T-helper 1 cell treated with Interleukin-12 subunit alpha and Interleukin-12 subunit beta and Interleukin-4 antibody, amounts not matched to agents 30 μg/mL and 1 μg/mL, for 36 hours (primary cell): Measurements from ENCODE around the gene MCCC2.
"Not testable (repeated sequence)": the region's sequence is repeated elsewhere in the genome, so short reads cannot be mapped to it uniquely, and the experiment has no call there.

ENCODE experiments used
- H3K27ac Mint-ChIP-seq: one replicate; pipeline ENCODE4 v1.8.0; 2021; ENCODE audit warnings: mild to moderate bottlenecking, mixed read lengths
- H3K27me3 Mint-ChIP-seq: one replicate; pipeline ENCODE4 v1.8.0; 2021; ENCODE audit warnings: low read depth, mixed read lengths
- H3K36me3 Mint-ChIP-seq: one replicate; pipeline ENCODE4 v1.8.0; 2021; ENCODE audit warnings: low read depth, mixed read lengths
- H3K4me1 Mint-ChIP-seq: one replicate; pipeline ENCODE4 v1.8.0; 2021; ENCODE audit warnings: low read depth, mixed read lengths
- H3K4me3 Mint-ChIP-seq: one replicate; pipeline ENCODE4 v1.8.0; 2021; ENCODE audit warnings: mild to moderate bottlenecking, moderate library complexity, mixed read lengths
- H3K9me3 Mint-ChIP-seq: one replicate; pipeline ENCODE4 v1.8.0; 2021; ENCODE audit warnings: mixed read lengths

Gene MCCC2

GRCh38 chr5:71586941-71587765 is at the start of gene MCCC2:
Gene MCCC2, plus strand, starts transcription at chr5:71587340. Its CDS starts 86 bp downstream, at chr5:71587426.
- H3K4me1 Mint-ChIP-seq: peaks cover 31% of the 10 kb centered on the region
- no peaks in the 10 kb centered on the region for H3K9me3 Mint-ChIP-seq

GRCh38 chr5:71537687-71538086 is 49.5 kb upstream of the MCCC2 start:
- no peak overlapping the region for H3K4me3 Mint-ChIP-seq
- no peaks in the 10 kb centered on the region for H3K9me3 Mint-ChIP-seq
- H3K36me3 Mint-ChIP-seq: peaks cover 44% of the 10 kb centered on the region
- H3K27me3 Mint-ChIP-seq: no peaks in the 10 kb centered on the region
- peaks cover 15% of the 10 kb centered on the region for H3K4me1 Mint-ChIP-seq
- H3K27ac Mint-ChIP-seq: no peak overlapping the region

More at GRCh38 chr5:71586941-71587765, at the start of gene MCCC2:
- Mint-ChIP-seq H3K36me3 (peaks cover 13% of the 10 kb centered on the region), H3K27ac (peak within 1 kb of the TSS; percentile 97), H3K4me3 (peak within 1 kb of the TSS; percentile 95), H3K27me3 (no peaks in the 10 kb centered on the region)

GRCh38 chr5:71550885-71551284 is 36.3 kb upstream of the MCCC2 start:
- peaks cover 35% of the 10 kb centered on the region for H3K36me3 Mint-ChIP-seq
- H3K4me3 Mint-ChIP-seq, H3K9me3 Mint-ChIP-seq, H3K4me1 Mint-ChIP-seq, H3K27me3 Mint-ChIP-seq, H3K27ac Mint-ChIP-seq: not testable (repeated sequence)

GRCh38 chr5:71551582-71551981 is 35.6 kb upstream of the MCCC2 start:
- not testable (repeated sequence) for H3K4me1 Mint-ChIP-seq, H3K9me3 Mint-ChIP-seq, H3K4me3 Mint-ChIP-seq, H3K27me3 Mint-ChIP-seq, H3K27ac Mint-ChIP-seq
- H3K36me3 Mint-ChIP-seq: peaks cover 39% of the 10 kb centered on the region

GRCh38 chr5:71552026-71552749 is 35.0 kb upstream of the MCCC2 start:
- H3K27me3 Mint-ChIP-seq, H3K9me3 Mint-ChIP-seq, H3K4me3 Mint-ChIP-seq, H3K4me1 Mint-ChIP-seq, H3K27ac Mint-ChIP-seq: not testable (repeated sequence)
- peaks cover 38% of the 10 kb centered on the region for H3K36me3 Mint-ChIP-seq

- H3K27me3 Mint-ChIP-seq: no peaks in the 10 kb centered on the region
- H3K27ac Mint-ChIP-seq: no peak overlapping the region
- peaks cover 15% of the 10 kb centered on the region for H3K36me3 Mint-ChIP-seq
- no peaks in the 10 kb centered on the region for H3K9me3 Mint-ChIP-seq
- H3K4me1 Mint-ChIP-seq: no peaks in the 10 kb centered on the region
- H3K4me3 Mint-ChIP-seq: no peak overlapping the region
These were observed 24.0 kb upstream of the MCCC2 start for GRCh38 chr5:71563161-71563560.

GRCh38 chr5:71564895-71565294 is 22.2 kb upstream of the MCCC2 start:
- Mint-ChIP-seq H3K9me3 (no peaks in the 10 kb centered on the region), H3K4me3 (no peak overlapping the region), H3K27ac (no peak overlapping the region), H3K27me3 (no peaks in the 10 kb centered on the region), H3K36me3 (peaks cover 16% of the 10 kb centered on the region), H3K4me1 (no peaks in the 10 kb centered on the region)

GRCh38 chr5:71569748-71570509 is 17.2 kb upstream of the MCCC2 start:
- no peaks in the 10 kb centered on the region for H3K27me3 Mint-ChIP-seq
- no peak overlapping the region for H3K4me3 Mint-ChIP-seq

GRCh38 chr5:71571811-71572210 is 15.3 kb upstream of the MCCC2 start:
- H3K27me3 Mint-ChIP-seq, H3K4me1 Mint-ChIP-seq, H3K4me3 Mint-ChIP-seq, H3K27ac Mint-ChIP-seq, H3K9me3 Mint-ChIP-seq, H3K36me3 Mint-ChIP-seq: not testable (repeated sequence)

More at GRCh38 chr5:71569748-71570509, 17.2 kb upstream of the MCCC2 start:
- H3K36me3 Mint-ChIP-seq: peaks cover 9% of the 10 kb centered on the region
- H3K9me3 Mint-ChIP-seq: no peaks in the 10 kb centered on the region
- H3K27ac Mint-ChIP-seq: no peak overlapping the region
- no peaks in the 10 kb centered on the region for H3K4me1 Mint-ChIP-seq

- Mint-ChIP-seq H3K9me3 (peaks cover 5% of the 10 kb centered on the region), H3K4me1 (no peaks in the 10 kb centered on the region), H3K27me3 (no peaks in the 10 kb centered on the region), H3K4me3 (no peak overlapping the region), H3K36me3 (peaks cover 14% of the 10 kb centered on the region), H3K27ac (no peak overlapping the region)
These were observed 13.5 kb upstream of the MCCC2 start for GRCh38 chr5:71573591-71573990.

- peaks cover 17% of the 10 kb centered on the region for H3K36me3 Mint-ChIP-seq
- H3K4me3 Mint-ChIP-seq: not testable (repeated sequence)
These were observed 11.6 kb upstream of the MCCC2 start for GRCh38 chr5:71575588-71575987.

GRCh38 chr5:71576241-71576640 is 10.9 kb upstream of the MCCC2 start:
- no peaks in the 10 kb centered on the region for H3K27me3 Mint-ChIP-seq
- H3K27ac Mint-ChIP-seq: no peak overlapping the region
- H3K4me3 Mint-ChIP-seq: no peak overlapping the region
- peaks cover 17% of the 10 kb centered on the region for H3K36me3 Mint-ChIP-seq
- no peaks in the 10 kb centered on the region for H3K4me1 Mint-ChIP-seq
- peaks cover 5% of the 10 kb centered on the region for H3K9me3 Mint-ChIP-seq

More at GRCh38 chr5:71575588-71575987, 11.6 kb upstream of the MCCC2 start:
- H3K27me3 Mint-ChIP-seq, H3K9me3 Mint-ChIP-seq, H3K27ac Mint-ChIP-seq, H3K4me1 Mint-ChIP-seq: not testable (repeated sequence)

- H3K9me3 Mint-ChIP-seq, H3K27me3 Mint-ChIP-seq, H3K4me3 Mint-ChIP-seq, H3K4me1 Mint-ChIP-seq, H3K27ac Mint-ChIP-seq: not testable (repeated sequence)
- H3K36me3 Mint-ChIP-seq: peaks cover 17% of the 10 kb centered on the region
These were observed 9.3 kb upstream of the MCCC2 start for GRCh38 chr5:71577839-71578238.

- no peak overlapping the region for H3K27ac Mint-ChIP-seq
- peaks cover 6% of the 10 kb centered on the region for H3K4me1 Mint-ChIP-seq
- H3K9me3 Mint-ChIP-seq: no peaks in the 10 kb centered on the region
- no peak overlapping the region for H3K4me3 Mint-ChIP-seq
- H3K27me3 Mint-ChIP-seq: no peaks in the 10 kb centered on the region
- peaks cover 6% of the 10 kb centered on the region for H3K36me3 Mint-ChIP-seq
These were observed 4.1 kb upstream of the MCCC2 start for GRCh38 chr5:71582945-71583584.
